Hepatocyte (in vitro differentiated cells): ENCODE measurements around the gene MAP3K8. TPM values are rescaled to one million over a fixed set of nuclear protein-coding genes. Genes with fewer than 3 reads are reported as not detected.

ENCODE experiments used
- DNase-seq: peaks from one replicate; pipeline ENCODE4 v3.0.0-alpha.2; 2016; ENCODE audit warnings: low spot score
- H2AFZ ChIP-seq: fragments of 200-600 bp; sonication (generic); 2 replicates; pipeline ENCODE4 v1.6.0; 2016; ENCODE audit warnings: antibody characterized with exemption, mild to moderate bottlenecking
- H3K27ac ChIP-seq: fragments of 200-600 bp; sonication (generic); 2 replicates; pipeline ENCODE4 v1.5.1; 2016; ENCODE audit warnings: mild to moderate bottlenecking
- H3K27me3 ChIP-seq: fragments of 200-600 bp; sonication (generic); 2 replicates; pipeline ENCODE4 v1.6.1; 2016
- H3K36me3 ChIP-seq: fragments of 200-600 bp; sonication (generic); replicated peaks from 2 replicates; pipeline ENCODE4 v1.5.1; 2016; ENCODE audit warnings: low read depth; ENCODE audit not compliant: insufficient read depth
- H3K4me1 ChIP-seq: fragments of 200-600 bp; sonication (generic); 2 replicates; pipeline ENCODE4 v1.5.1; 2016; ENCODE audit warnings: mild to moderate bottlenecking, moderate library complexity; ENCODE audit not compliant: insufficient read depth
- H3K4me2 ChIP-seq: fragments of 200-600 bp; sonication (generic); 2 replicates; pipeline ENCODE4 v1.6.0; 2016
- H3K4me3 ChIP-seq: fragments of 200-600 bp; sonication (generic); 2 replicates; pipeline ENCODE4 v1.5.1; 2016; ENCODE audit warnings: mild to moderate bottlenecking
- H3K79me2 ChIP-seq: fragments of 200-600 bp; sonication (generic); 2 replicates; pipeline ENCODE4 v1.6.0; 2017; ENCODE audit warnings: mild to moderate bottlenecking
- H3K9me2 ChIP-seq: fragments of 200-600 bp; sonication (generic); replicated peaks from 2 replicates; pipeline ENCODE4 v1.6.0; 2017; ENCODE audit warnings: mild to moderate bottlenecking; ENCODE audit not compliant: insufficient read depth
- H3K9me3 ChIP-seq: fragments of 200-600 bp; sonication (generic); 2 replicates; pipeline ENCODE4 v1.5.1; 2016; ENCODE audit warnings: low read depth, mild to moderate bottlenecking
- H4K20me1 ChIP-seq: fragments of 200-600 bp; sonication (generic); 2 replicates; pipeline ENCODE4 v1.6.0; 2016; ENCODE audit warnings: mild to moderate bottlenecking; ENCODE audit not compliant: insufficient read depth, poor library complexity, severe bottlenecking
- EZH2 ChIP-seq: fragments of 200-600 bp; sonication (generic); IDR thresholded peaks from 2 replicates; pipeline ENCODE4 v1.6.1; 2016; ENCODE audit warnings: antibody characterized with exemption, mild to moderate bottlenecking, borderline replicate concordance
- EZH2phosphoT487 ChIP-seq: fragments of 200-600 bp; sonication (generic); IDR thresholded peaks from one replicate; pipeline ENCODE4 v1.6.1; 2018; ENCODE audit warnings: antibody characterized with exemption, mild to moderate bottlenecking, low read depth, moderate library complexity; ENCODE audit not compliant: unreplicated experiment, severe bottlenecking
- WGBS: methylation state at CpG from one replicate; pipeline ENCODE4 v1.1.6; 2016; ENCODE audit warnings: low lambda C conversion rate; ENCODE audit errors: missing lambda C conversion rate; 5-methylcytosine and 5-hydroxymethylcytosine counted together
- polyA plus RNA-seq: library from polyadenylated mRNA; unstranded; fragments of >200 nt; fragmentation: Nextera tagmentation; extraction: Ambion mirVana; gene quantifications from 2 replicates; pipeline ENCODE4 v1.2.1, GENCODE V29; 2016
- total RNA-seq: library from RNA; depleted of rRNA; stranded (reverse); fragments of >200 nt; gene quantifications from 2 replicates; pipeline ENCODE4 v1.2.3, GENCODE V29; 2014
- TF ChIP-seq, protein P1 (sequence below): fragments of 200-600 bp; sonication (generic); IDR thresholded peaks from 2 replicates; pipeline ENCODE4 v1.5.1; 2016; ENCODE audit warnings: antibody characterized with exemption, mild to moderate bottlenecking; ENCODE audit not compliant: poor library complexity

The MAP3K8 gene
- total and polyA plus RNA-seq, 2 experiments from 2014 or later: 23.0 to 40.0 TPM

DNA sequence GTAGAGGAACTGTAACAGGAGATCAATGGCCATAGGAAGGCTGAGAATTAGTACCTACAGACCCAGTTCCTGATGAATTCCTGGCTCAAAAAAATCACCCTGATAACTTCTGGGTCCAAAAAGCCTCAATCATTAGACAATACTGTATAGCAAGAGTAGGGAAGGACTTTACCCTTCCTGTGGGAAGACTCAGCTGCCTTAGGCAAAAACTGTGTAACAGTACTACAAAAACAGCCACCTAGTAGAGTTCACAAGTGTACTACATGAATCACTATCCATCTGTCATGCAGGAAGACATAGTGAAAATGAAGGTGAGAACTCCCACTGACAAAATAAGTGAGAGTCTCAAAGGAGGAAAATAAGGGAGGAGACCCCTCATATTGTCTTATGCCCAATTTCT, 47.6 kb downstream of the MAP3K8 start:
- H2AFZ ChIP-seq: no peak overlapping the region
- no peaks in the 10 kb centered on the region for H3K79me2 ChIP-seq
- no peaks in the 10 kb centered on the region for H3K36me3 ChIP-seq
- no peak for DNase-seq
- no peak overlapping the region for H3K27ac ChIP-seq
- no peaks in the 10 kb centered on the region for H3K9me2 ChIP-seq
- no peaks in the 10 kb centered on the region for H3K9me3 ChIP-seq
- no peak overlapping the region for H3K4me2 ChIP-seq
- H3K27me3 ChIP-seq: no peaks in the 10 kb centered on the region
- H4K20me1 ChIP-seq: no peaks in the 10 kb centered on the region
- no peak overlapping the region for H3K4me3 ChIP-seq
- TF ChIP-seq EZH2: no peak
- TF ChIP-seq EZH2phosphoT487: no peak
- TF ChIP-seq, protein P1, sequence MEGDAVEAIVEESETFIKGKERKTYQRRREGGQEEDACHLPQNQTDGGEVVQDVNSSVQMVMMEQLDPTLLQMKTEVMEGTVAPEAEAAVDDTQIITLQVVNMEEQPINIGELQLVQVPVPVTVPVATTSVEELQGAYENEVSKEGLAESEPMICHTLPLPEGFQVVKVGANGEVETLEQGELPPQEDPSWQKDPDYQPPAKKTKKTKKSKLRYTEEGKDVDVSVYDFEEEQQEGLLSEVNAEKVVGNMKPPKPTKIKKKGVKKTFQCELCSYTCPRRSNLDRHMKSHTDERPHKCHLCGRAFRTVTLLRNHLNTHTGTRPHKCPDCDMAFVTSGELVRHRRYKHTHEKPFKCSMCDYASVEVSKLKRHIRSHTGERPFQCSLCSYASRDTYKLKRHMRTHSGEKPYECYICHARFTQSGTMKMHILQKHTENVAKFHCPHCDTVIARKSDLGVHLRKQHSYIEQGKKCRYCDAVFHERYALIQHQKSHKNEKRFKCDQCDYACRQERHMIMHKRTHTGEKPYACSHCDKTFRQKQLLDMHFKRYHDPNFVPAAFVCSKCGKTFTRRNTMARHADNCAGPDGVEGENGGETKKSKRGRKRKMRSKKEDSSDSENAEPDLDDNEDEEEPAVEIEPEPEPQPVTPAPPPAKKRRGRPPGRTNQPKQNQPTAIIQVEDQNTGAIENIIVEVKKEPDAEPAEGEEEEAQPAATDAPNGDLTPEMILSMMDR: no peak
- no peaks in the 10 kb centered on the region for H3K4me1 ChIP-seq

DNA sequence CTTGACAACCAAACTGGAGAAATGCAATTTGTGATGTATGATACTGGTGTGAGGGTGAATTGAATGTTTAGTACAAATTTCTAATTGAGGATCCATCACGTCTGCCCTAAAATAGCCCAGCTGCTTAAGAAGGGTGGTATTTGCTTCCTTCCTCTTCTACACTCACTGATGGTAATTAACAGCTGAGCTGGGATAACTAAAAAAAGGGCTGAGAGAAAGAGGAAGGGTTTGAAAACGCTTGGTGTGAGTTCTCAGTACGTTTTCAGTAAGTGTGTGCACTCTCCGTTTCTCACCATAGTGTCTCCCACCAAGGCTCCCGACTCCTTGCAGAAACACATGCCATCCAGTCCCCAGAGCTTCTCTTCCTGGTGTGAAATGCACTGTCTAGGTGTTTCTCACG, 54.3 kb downstream of the MAP3K8 start:
- Histone ChIP-seq H3K9me3 (no peaks in the 10 kb centered on the region), H2AFZ (no peak overlapping the region), H3K36me3 (no peaks in the 10 kb centered on the region), H4K20me1 (no peaks in the 10 kb centered on the region), H3K79me2 (no peaks in the 10 kb centered on the region), H3K9me2 (no peaks in the 10 kb centered on the region), H3K27me3 (no peaks in the 10 kb centered on the region), H3K27ac (no peak overlapping the region), H3K4me1 (no peaks in the 10 kb centered on the region), H3K4me3 (no peak overlapping the region), H3K4me2 (no peak overlapping the region)
- WGBS: 83% methylated on average over 6 of the region's 6 CpGs
- TF ChIP-seq EZH2phosphoT487 (no peak), EZH2 (no peak)
- TF ChIP-seq, protein P1: no peak
- DNase-seq: no peak

DNA sequence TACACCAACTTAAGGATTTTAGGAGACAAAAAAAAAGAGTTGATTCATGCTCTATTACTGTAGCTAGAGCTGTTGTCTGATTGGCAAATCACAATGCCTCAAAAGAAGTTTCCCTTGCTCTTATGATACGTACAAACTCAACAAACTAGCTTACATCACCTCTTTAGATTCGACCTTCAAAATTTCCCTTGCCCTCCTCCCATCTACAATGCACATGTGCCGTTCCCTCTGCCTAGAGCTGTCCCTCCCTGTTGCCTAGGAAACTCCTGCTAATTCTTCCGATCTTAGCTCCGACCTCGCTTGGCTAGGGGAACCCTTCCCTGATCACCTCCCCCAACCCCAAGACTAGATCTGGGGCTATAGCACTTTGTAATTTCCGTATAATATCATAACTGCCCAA, 55.4 kb downstream of the MAP3K8 start:
- TF ChIP-seq EZH2phosphoT487 (no peak), EZH2 (no peak)
- TF ChIP-seq, protein P1: no peak

More for the DNA sequence above, 55.4 kb downstream of the MAP3K8 start:
- 72% methylated on average over 7 of the region's 7 CpGs for WGBS
- H4K20me1 ChIP-seq: no peaks in the 10 kb centered on the region
- no peak for DNase-seq
- H3K9me2 ChIP-seq: no peaks in the 10 kb centered on the region
- no peaks in the 10 kb centered on the region for H3K9me3 ChIP-seq
- no peak overlapping the region for H3K4me3 ChIP-seq
- no peaks in the 10 kb centered on the region for H3K79me2 ChIP-seq
- no peaks in the 10 kb centered on the region for H3K27me3 ChIP-seq
- H3K4me2 ChIP-seq: no peak overlapping the region
- no peaks in the 10 kb centered on the region for H3K4me1 ChIP-seq
- H2AFZ ChIP-seq: no peak overlapping the region
- H3K36me3 ChIP-seq: no peaks in the 10 kb centered on the region
- no peak overlapping the region for H3K27ac ChIP-seq
